Endothelial cell of umbilical vein (primary cell): ENCODE data around the gene KRTCAP2. TPM values are rescaled to one million over a fixed set of nuclear protein-coding genes. Genes with fewer than 3 reads are reported as not detected.

ENCODE experiments used
- BruUV-seq: library from RNA; stranded (reverse); fragments of 400-500 nt; replicated peaks from 2 replicates; lab custom pipeline; 2021; lab: Mats Ljungman, UMichigan
- CTCF ChIA-PET: fragments of 300-600, 350-600 bp; sonication (Branson Sonifier 250); formaldehyde crosslinking; loops from one replicate; lab custom pipeline; 2021; ENCODE audit warnings: antibody characterized with exemption, inconsistent platforms; lab: Charles Lee
- POLR2A ChIA-PET: fragments of 300-600, 350-600 bp; sonication (Branson Sonifier 250); formaldehyde crosslinking; loops from one replicate; lab custom pipeline; 2021; ENCODE audit warnings: antibody characterized with exemption, inconsistent platforms; lab: Charles Lee
- DNase-seq: peaks from one replicate; pipeline ENCODE4 v3.0.0-alpha.2; 2011; ENCODE audit warnings: low read depth, low spot score
- FAIRE-seq: peaks from 2 replicates; lab custom pipeline; 2011; peaks lifted over from hg19 to GRCh38; lab: Jason Lieb, UNC
- H2AFZ ChIP-seq: 2 replicates; pipeline ENCODE4 v1.6.0; 2012; ENCODE audit warnings: low read depth, low read length, control low read depth, inconsistent platforms
- H3K27ac ChIP-seq: 2 replicates; pipeline ENCODE4 v1.5.1; 2011; ENCODE audit warnings: low read depth, mild to moderate bottlenecking, control low read depth, low read length, moderate library complexity; ENCODE audit not compliant: insufficient read depth
- H3K27me3 ChIP-seq, 2 experiments: 2 replicates each; pipeline versions ENCODE4 v1.6.0 to v1.6.1; 2011; ENCODE audit warnings: low read length in 2 of 2, mixed read lengths in 1 of 2; ENCODE audit not compliant: control insufficient read depth in 2 of 2, insufficient read depth in 2 of 2
- H3K36me3 ChIP-seq, 2 experiments: 2 replicates in 1 of 2; 3 replicates in 1 of 2; pipeline ENCODE4 v1.5.1; 2011; ENCODE audit warnings: low read length in 2 of 2, mild to moderate bottlenecking in 1 of 2, moderate library complexity in 1 of 2; ENCODE audit not compliant: control insufficient read depth in 2 of 2, insufficient read depth in 2 of 2; ENCODE audit errors: extremely low read depth in 1 of 2
- H3K4me1 ChIP-seq: 3 replicates; pipeline ENCODE4 v1.5.1; 2011; ENCODE audit warnings: mild to moderate bottlenecking, low read length; ENCODE audit not compliant: control insufficient read depth, insufficient read depth; ENCODE audit errors: extremely low read depth
- H3K4me2 ChIP-seq: 2 replicates; pipeline ENCODE4 v1.6.1; 2011; ENCODE audit warnings: low read length, control low read depth, mixed read lengths; ENCODE audit not compliant: insufficient read depth
- H3K4me3 ChIP-seq, 3 experiments: fragments of 200-600 bp in 1 of 3; sonication (generic), shearing (Covaris generic) in 1 of 3; replicated peaks in 1 of 3; 2 replicates each; pipeline ENCODE4 v1.5.1; 2011 to 2016; ENCODE audit warnings: control low read depth in 3 of 3, low read length in 3 of 3, mild to moderate bottlenecking in 2 of 3, inconsistent platforms in 1 of 3, low read depth in 1 of 3, moderate library complexity in 1 of 3; ENCODE audit not compliant: insufficient read depth in 1 of 3
- H3K79me2 ChIP-seq: 2 replicates; pipeline ENCODE4 v1.6.0; 2012; ENCODE audit warnings: low read length, inconsistent platforms; ENCODE audit not compliant: control insufficient read depth, insufficient read depth
- H3K9ac ChIP-seq: replicated peaks from 2 replicates; pipeline ENCODE3; 2011; ENCODE audit warnings: low read length, control low read depth; ENCODE audit not compliant: insufficient read depth; ENCODE audit errors: extremely low read depth
- H3K9me1 ChIP-seq: replicated peaks from 3 replicates; pipeline ENCODE4 v1.6.0; 2011; ENCODE audit warnings: mild to moderate bottlenecking, low read length; ENCODE audit not compliant: control insufficient read depth, insufficient read depth; ENCODE audit errors: extremely low read depth
- H3K9me3 ChIP-seq: replicated peaks from 2 replicates; pipeline ENCODE4 v1.5.1; 2012; ENCODE audit warnings: low read length, inconsistent platforms; ENCODE audit not compliant: control insufficient read depth, insufficient read depth
- H4K20me1 ChIP-seq: replicated peaks from 2 replicates; pipeline ENCODE3; 2011; ENCODE audit warnings: mild to moderate bottlenecking, low read length; ENCODE audit not compliant: control insufficient read depth, insufficient read depth; ENCODE audit errors: extremely low read depth
- EZH2 ChIP-seq: IDR thresholded peaks from 2 replicates; pipeline ENCODE4 v1.6.1; 2012; ENCODE audit warnings: borderline replicate concordance, low read depth, mild to moderate bottlenecking, moderate library complexity, low read length, inconsistent platforms; ENCODE audit not compliant: severe bottlenecking
- FOS ChIP-seq: IDR thresholded peaks from 2 replicates; pipeline ENCODE4 v1.6.1; 2011; ENCODE audit warnings: mild to moderate bottlenecking, low read length, moderate library complexity, borderline replicate concordance; ENCODE audit not compliant: insufficient read depth
- GATA2 ChIP-seq: IDR thresholded peaks from 2 replicates; pipeline ENCODE4 v1.7.0; 2011; ENCODE audit warnings: low read depth, mild to moderate bottlenecking, moderate library complexity, mixed read lengths, low read length; ENCODE audit not compliant: insufficient read length, insufficient read depth
- JUN ChIP-seq: IDR thresholded peaks from 2 replicates; pipeline ENCODE4 v1.6.1; 2011; ENCODE audit warnings: borderline replicate concordance, low read depth; ENCODE audit not compliant: insufficient read length, insufficient read depth
- MYC ChIP-seq: IDR thresholded peaks from one replicate; pipeline ENCODE4 v1.6.1; 2011; ENCODE audit warnings: mild to moderate bottlenecking, low read depth, low read length
- POLR2A ChIP-seq: IDR thresholded peaks from 2 replicates; pipeline ENCODE4 v1.6.1; 2012; ENCODE audit warnings: low read depth, mild to moderate bottlenecking, control low read depth, low read length
- POLR2AphosphoS5 ChIP-seq: IDR thresholded peaks from 2 replicates; pipeline ENCODE4 v1.6.1; 2012; ENCODE audit warnings: low read depth, mild to moderate bottlenecking, control low read depth, low read length, moderate library complexity; ENCODE audit not compliant: insufficient read depth
- dilution Hi-C: fragments of 300-500 bp; cut with MboI; formaldehyde crosslinking; loops from one replicate; pipeline ENCODE4 v1.15.0; 2019; ENCODE audit warnings: low sequenced_read_pairs; ENCODE audit not compliant: extremely low pct_ligation_motif_present
- intact Hi-C: fragments of 100-400 bp; cut with micrococcal nuclease; formaldehyde crosslinking; loops from one replicate; pipeline ENCODE4 v1.10.0; 2022
- polyA plus RNA-seq, 4 experiments: library from polyadenylated mRNA; depleted of rRNA in 3 of 4; stranded (reverse) in 3 of 4; unstranded in 1 of 4; fragments of >200 nt; gene quantifications; 2 replicates each; pipeline versions ENCODE4 v1.2.1 to v1.2.3, GENCODE V29; 2011 to 2012; ENCODE audit warnings: missing spikeins in 1 of 4
- total RNA-seq: library from RNA; stranded (reverse); gene quantifications from 2 replicates; pipeline ENCODE4 v1.2.3, GENCODE V29; 2021
- TF ChIP-seq, protein P1 (sequence below), 2 donors: IDR thresholded peaks; 1 replicate in 1 of 2; 2 replicates in 1 of 2; pipeline ENCODE4 v1.5.1; 2011; ENCODE audit warnings: low read length in 2 of 2, mild to moderate bottlenecking in 2 of 2, moderate library complexity in 2 of 2, control low read depth in 1 of 2, inconsistent platforms in 1 of 2, low read depth in 1 of 2; ENCODE audit not compliant: insufficient read depth in 1 of 2; ENCODE audit errors: extremely low read depth in 1 of 2
- TF ChIP-seq, protein P2 (sequence below): IDR thresholded peaks from 2 replicates; pipeline ENCODE4 v1.6.1; 2011; ENCODE audit not compliant: insufficient read depth, insufficient read length

The KRTCAP2 gene
- total and polyA plus RNA-seq, 2 donors (not counting 3 experiments of a cell fraction or from before 2014, with no cell fraction given) = 207 to 362 TPM

DNA sequence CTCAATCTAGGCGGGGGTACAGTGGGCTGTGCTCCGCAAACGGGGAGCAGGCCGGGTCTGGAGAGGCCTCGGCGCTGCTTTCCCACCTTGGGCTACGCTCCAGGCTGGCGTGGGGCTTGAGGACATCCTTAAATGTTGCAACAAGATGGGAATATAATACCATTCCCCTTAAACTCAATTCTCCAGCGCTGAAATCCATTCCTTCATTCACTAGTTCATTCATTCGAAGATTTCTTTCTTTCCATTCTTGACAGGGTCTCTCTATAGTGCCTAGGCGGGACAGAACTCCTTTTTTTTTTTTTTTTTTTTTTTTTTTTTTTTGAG is 32.5 kb downstream of the KRTCAP2 start:
- ChIA-PET POLR2A (interaction anchor here (0.6 kb wide), 1 partner anchor 128 kb away, joined by 5 read pairs; no protein-coding TSS in a partner anchor), CTCF (interaction anchor here (1.0 to 1.7 kb wide), 4 partner anchors 8 to 56 kb away, joined by 3 to 15 read pairs (median 9); no protein-coding TSS in a partner anchor)
- Histone ChIP-seq H3K9me3 (no peaks in the 10 kb centered on the region), H3K36me3 (peaks cover 0 to 2% of the 10 kb centered on the region in 2 experiments), H3K4me2 (peak overlapping the region; percentile 23), H3K9me1 (no peaks in the 10 kb centered on the region), H4K20me1 (no peaks in the 10 kb centered on the region), H3K27ac (no peak overlapping the region), H3K4me1 (peaks cover 16% of the 10 kb centered on the region), H3K4me3 (peak overlapping the region in 2 of 3 experiments; percentile 68 to 99), H2AFZ (peak overlapping the region; percentile 42), H3K27me3 (peaks cover 0 to 3% of the 10 kb centered on the region in 2 experiments), H3K9ac (no peak overlapping the region), H3K79me2 (peaks cover 24% of the 10 kb centered on the region)
- intact Hi-C loops = loop anchor here (1.0 to 2.0 kb wide), 2 partner anchors 14 to 27 kb away; partner anchors contain the start of gene EFNA1
- BruUV-seq = no TSS peak
- no peak for DNase-seq
- no peak for FAIRE-seq
- TF ChIP-seq GATA2 = no peak
- TF ChIP-seq JUN = no peak
- TF ChIP-seq, protein P1, sequence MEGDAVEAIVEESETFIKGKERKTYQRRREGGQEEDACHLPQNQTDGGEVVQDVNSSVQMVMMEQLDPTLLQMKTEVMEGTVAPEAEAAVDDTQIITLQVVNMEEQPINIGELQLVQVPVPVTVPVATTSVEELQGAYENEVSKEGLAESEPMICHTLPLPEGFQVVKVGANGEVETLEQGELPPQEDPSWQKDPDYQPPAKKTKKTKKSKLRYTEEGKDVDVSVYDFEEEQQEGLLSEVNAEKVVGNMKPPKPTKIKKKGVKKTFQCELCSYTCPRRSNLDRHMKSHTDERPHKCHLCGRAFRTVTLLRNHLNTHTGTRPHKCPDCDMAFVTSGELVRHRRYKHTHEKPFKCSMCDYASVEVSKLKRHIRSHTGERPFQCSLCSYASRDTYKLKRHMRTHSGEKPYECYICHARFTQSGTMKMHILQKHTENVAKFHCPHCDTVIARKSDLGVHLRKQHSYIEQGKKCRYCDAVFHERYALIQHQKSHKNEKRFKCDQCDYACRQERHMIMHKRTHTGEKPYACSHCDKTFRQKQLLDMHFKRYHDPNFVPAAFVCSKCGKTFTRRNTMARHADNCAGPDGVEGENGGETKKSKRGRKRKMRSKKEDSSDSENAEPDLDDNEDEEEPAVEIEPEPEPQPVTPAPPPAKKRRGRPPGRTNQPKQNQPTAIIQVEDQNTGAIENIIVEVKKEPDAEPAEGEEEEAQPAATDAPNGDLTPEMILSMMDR (IDR thresholded peaks at IDR 0.05; ENCODE audit: extremely low read depth in 1 of 2, insufficient read depth in 1 of 2, low read depth in 1 of 2, low read length in 2 of 2) = no peak
- no peak for TF ChIP-seq MYC
- no peak for TF ChIP-seq POLR2AphosphoS5
- TF ChIP-seq, protein P2, sequence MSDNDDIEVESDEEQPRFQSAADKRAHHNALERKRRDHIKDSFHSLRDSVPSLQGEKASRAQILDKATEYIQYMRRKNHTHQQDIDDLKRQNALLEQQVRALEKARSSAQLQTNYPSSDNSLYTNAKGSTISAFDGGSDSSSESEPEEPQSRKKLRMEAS = no peak
- TF ChIP-seq FOS = no peak
- no peak for TF ChIP-seq EZH2
- no peak for TF ChIP-seq POLR2A
- dilution Hi-C loops = no loop called here
